Measurements from ENCODE around the gene GC. TPM values are rescaled to one million over a fixed set of nuclear protein-coding genes. Genes with fewer than 3 reads are reported as not detected.

GC gene
- total RNA-seq, 1 experiment from 2014 or later: not detected

- H3K23ac ChIP-seq (ENCODE audit: insufficient read length, low read depth, low read length): no peak overlapping the region
- no peak for TF ChIP-seq CTCF (conservative IDR thresholded peaks at IDR 0.05)
- no peak overlapping the region for H2BK12ac ChIP-seq (ENCODE audit: insufficient read length, low read depth, low read length)
- no peaks in the 10 kb centered on the region for H3K4me1 ChIP-seq (ENCODE audit: insufficient read depth, low read length)
- Mint-ChIP-seq H3K27me3 (ENCODE audit: low read depth) (no peaks in the 10 kb centered on the region; the same call in 1 of the 2 replicates), H3K4me1 (peaks cover 11 to 14% of the 10 kb centered on the region in 2 experiments), H3K4me3 (no peak overlapping the region), H3K36me3 (ENCODE audit: insufficient read depth in 1 of 3, low read depth in 3 of 3) (no peaks in the 10 kb centered on the region; a peak in 1 of 7 replicates), H3K9me3 (no peaks in the 10 kb centered on the region), H3K27ac (no peak overlapping the region)
- H3K27me3 ChIP-seq (ENCODE audit: insufficient read depth, low read length): no peaks in the 10 kb centered on the region
- no peak overlapping the region for H3K14ac ChIP-seq (ENCODE audit: insufficient read depth, low read length)
- H2BK5ac ChIP-seq (ENCODE audit: insufficient read length, low read length): no peak overlapping the region
- H2BK15ac ChIP-seq (ENCODE audit: low read depth, low read length): no peak overlapping the region
- no peaks in the 10 kb centered on the region for H3K79me2 ChIP-seq (ENCODE audit: insufficient read depth, low read length)
- H4K20me1 ChIP-seq (ENCODE audit: control insufficient read depth, insufficient read depth, insufficient read length): no peaks in the 10 kb centered on the region
- no peak overlapping the region for H3K9ac ChIP-seq (ENCODE audit: extremely low read depth, insufficient read length, low read length)
- no peaks in the 10 kb centered on the region for H3K23me2 ChIP-seq (ENCODE audit: insufficient read length, low read depth, low read length, poor library complexity, severe bottlenecking)
- no peak overlapping the region for H2AK5ac ChIP-seq (ENCODE audit: insufficient read length, low read length)
- no CpG with 5 or more reads among the region's 4 CpGs for WGBS (ENCODE audit: extremely low coverage, insufficient read length, low lambda C conversion rate)
- no peak overlapping the region for H2BK120ac ChIP-seq (ENCODE audit: low read depth, low read length, poor library complexity, severe bottlenecking)
- H3K56ac ChIP-seq (ENCODE audit: insufficient read length, low read depth, low read length): no peak overlapping the region
- H4K91ac ChIP-seq (ENCODE audit: insufficient read length, low read depth, low read length): no peak overlapping the region
- no peak overlapping the region for H3K27ac ChIP-seq (ENCODE audit: insufficient read length, low read depth, low read length)
- H4K8ac ChIP-seq (replicated peaks; ENCODE audit: insufficient read length, low read depth, low read length): no peak overlapping the region
- no peaks in the 10 kb centered on the region for H3K9me3 ChIP-seq (ENCODE audit: control insufficient read depth, low read depth, low read length)
- H3K79me1 ChIP-seq (ENCODE audit: insufficient read depth, low read depth, low read length, poor library complexity, severe bottlenecking): no peaks in the 10 kb centered on the region
- DNase-seq: no peak
- H3T11ph ChIP-seq (ENCODE audit: low read length): no peak overlapping the region
- no peak overlapping the region for H2AFZ ChIP-seq (ENCODE audit: low read length)
- H3K4ac ChIP-seq (ENCODE audit: low read depth, low read length): no peak overlapping the region
- H3K4me2 ChIP-seq (ENCODE audit: insufficient read depth, insufficient read length, low read length): no peak overlapping the region
- H4K5ac ChIP-seq (ENCODE audit: insufficient read length, low read depth, low read length): no peak overlapping the region
- H3K18ac ChIP-seq (ENCODE audit: insufficient read length, low read depth, low read length): no peak overlapping the region
- no peak overlapping the region for H2BK20ac ChIP-seq (ENCODE audit: low read depth, low read length, poor library complexity, severe bottlenecking)
Measured at GRCh38 chr4:71697031-71697430, 86.8 kb downstream of the GC start.
